PFSK-1 (cell line): ENCODE results near the gene ZNF813.

Experiments
- FOXP2 ChIP-seq: optimal IDR thresholded peaks from 2 replicates; pipeline ENCODE3; 2011; ENCODE audit warnings: borderline replicate concordance, control low read depth, inconsistent platforms; ENCODE audit not compliant: insufficient read depth; ENCODE audit errors: extremely low read length, extremely low read depth
- POLR2AphosphoS5 ChIP-seq: IDR thresholded peaks from 2 replicates; pipeline ENCODE4 v1.6.1; 2012; ENCODE audit warnings: low read depth, mild to moderate bottlenecking, control low read depth, low read length, moderate library complexity
- REST ChIP-seq, 2 experiments: IDR thresholded peaks; 2 replicates each; pipeline versions ENCODE4 v1.6.1 to v1.8.0; 2011 to 2012; ENCODE audit warnings: low read depth in 2 of 2, low read length in 2 of 2, control low read depth in 1 of 2, inconsistent platforms in 1 of 2, mild to moderate bottlenecking in 1 of 2, moderate library complexity in 1 of 2; ENCODE audit not compliant: insufficient read depth in 1 of 2
- SIN3A ChIP-seq: IDR thresholded peaks from 2 replicates; pipeline ENCODE4 v1.6.1; 2012; ENCODE audit warnings: mild to moderate bottlenecking, low read length, moderate library complexity, borderline replicate concordance; ENCODE audit not compliant: insufficient read depth
- TAF1 ChIP-seq: IDR thresholded peaks from 2 replicates; pipeline ENCODE4 v1.6.1; 2012; ENCODE audit warnings: low read length, control low read depth, borderline replicate concordance; ENCODE audit not compliant: insufficient read depth

ZNF813 gene

GRCh38 chr19:53471916-53472315 lies 4.4 kb downstream of the ZNF813 start:
- TF ChIP-seq POLR2AphosphoS5 (no peak), SIN3A (no peak), REST (IDR thresholded peaks at IDR 0.05; ENCODE audit: insufficient read depth in 1 of 2, low read depth in 2 of 2, low read length in 2 of 2) (no peak)

GRCh38 chr19:53485046-53486004 lies 17.8 kb downstream of the ZNF813 start:
- no peak for TF ChIP-seq FOXP2
- TF ChIP-seq TAF1 = no peak

GRCh38 chr19:53492153-53492552 lies 24.6 kb downstream of the ZNF813 start:
- no peak for TF ChIP-seq TAF1
- no peak for TF ChIP-seq POLR2AphosphoS5
- no peak for TF ChIP-seq REST (IDR thresholded peaks at IDR 0.05; ENCODE audit: insufficient read depth in 1 of 2, low read depth in 2 of 2, low read length in 2 of 2)
- TF ChIP-seq SIN3A = no peak
- no peak for TF ChIP-seq FOXP2

- TF ChIP-seq SIN3A = no peak
- TF ChIP-seq TAF1 = no peak
- no peak for TF ChIP-seq POLR2AphosphoS5
- TF ChIP-seq REST (IDR thresholded peaks at IDR 0.05; ENCODE audit: insufficient read depth in 1 of 2, low read depth in 2 of 2, low read length in 2 of 2) = no peak
- no peak for TF ChIP-seq FOXP2
These were observed 37.4 kb downstream of the ZNF813 start for GRCh38 chr19:53504885-53505284.

- no peak for TF ChIP-seq POLR2AphosphoS5
- no peak for TF ChIP-seq FOXP2
- TF ChIP-seq TAF1 = no peak
- no peak for TF ChIP-seq REST (IDR thresholded peaks at IDR 0.05; ENCODE audit: insufficient read depth in 1 of 2, low read depth in 2 of 2, low read length in 2 of 2)
- no peak for TF ChIP-seq SIN3A
These were observed 39.2 kb downstream of the ZNF813 start for GRCh38 chr19:53506728-53507127.
